Measurements from ENCODE around the gene DCUN1D2. TPM values are rescaled to one million over a fixed set of nuclear protein-coding genes. Genes with fewer than 3 reads are reported as not detected.

The DCUN1D2 gene
- 10 to 100 TPM; 10.1 to 53.4 (median 26.5) TPM for total RNA-seq

DNA sequence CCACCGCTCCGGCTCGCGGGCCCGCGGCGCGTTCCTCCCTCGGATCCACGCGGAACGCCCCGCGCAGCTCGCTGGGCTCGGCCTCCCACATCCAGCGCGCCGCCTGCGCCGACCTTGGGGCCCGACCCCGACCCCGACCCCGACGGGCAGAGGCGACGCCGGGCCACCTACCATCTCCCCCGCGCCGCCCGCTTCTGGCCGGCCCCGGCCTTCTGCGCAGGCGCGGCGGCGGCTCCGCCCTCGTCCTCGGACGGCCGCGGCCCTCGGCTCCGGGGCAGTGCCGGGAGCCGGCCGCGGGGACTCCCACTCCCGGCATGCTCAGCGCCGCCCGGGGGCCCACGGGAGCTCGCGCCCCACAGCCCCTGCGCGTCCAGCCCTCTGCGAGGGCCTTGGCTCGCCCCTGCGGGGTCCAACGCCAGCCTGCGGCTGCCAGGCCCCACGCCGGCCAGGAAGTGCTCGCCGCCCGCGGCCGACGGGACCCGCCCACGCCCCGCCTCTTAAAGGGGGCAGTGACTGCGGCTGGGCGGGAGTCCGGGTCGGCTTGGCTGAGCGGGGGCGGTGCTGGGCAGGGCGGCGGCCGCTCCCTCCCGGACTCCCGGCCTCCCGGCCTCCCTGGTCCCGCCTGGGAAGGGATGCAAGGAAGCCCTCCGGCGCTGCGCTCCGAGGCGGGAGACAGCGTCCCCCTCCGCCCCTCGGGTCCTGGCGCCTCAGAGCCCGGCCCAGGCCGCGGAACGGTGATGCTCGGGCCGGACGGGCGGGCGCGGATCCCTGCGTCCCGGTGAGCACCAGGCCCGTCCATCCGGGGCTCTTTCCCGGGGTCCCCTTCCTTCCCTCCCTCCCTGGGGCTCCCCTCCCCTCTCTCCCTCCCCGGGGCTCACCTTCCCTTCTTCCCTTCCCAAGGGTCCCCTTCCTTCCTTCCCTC lies at the start of gene DCUN1D2:
Gene DCUN1D2, minus strand, starts transcription at position 216 of the 922 bp plus-strand sequence. Its CDS starts 42 bp downstream, at position 174.
- TF ChIP-seq, protein P1, sequence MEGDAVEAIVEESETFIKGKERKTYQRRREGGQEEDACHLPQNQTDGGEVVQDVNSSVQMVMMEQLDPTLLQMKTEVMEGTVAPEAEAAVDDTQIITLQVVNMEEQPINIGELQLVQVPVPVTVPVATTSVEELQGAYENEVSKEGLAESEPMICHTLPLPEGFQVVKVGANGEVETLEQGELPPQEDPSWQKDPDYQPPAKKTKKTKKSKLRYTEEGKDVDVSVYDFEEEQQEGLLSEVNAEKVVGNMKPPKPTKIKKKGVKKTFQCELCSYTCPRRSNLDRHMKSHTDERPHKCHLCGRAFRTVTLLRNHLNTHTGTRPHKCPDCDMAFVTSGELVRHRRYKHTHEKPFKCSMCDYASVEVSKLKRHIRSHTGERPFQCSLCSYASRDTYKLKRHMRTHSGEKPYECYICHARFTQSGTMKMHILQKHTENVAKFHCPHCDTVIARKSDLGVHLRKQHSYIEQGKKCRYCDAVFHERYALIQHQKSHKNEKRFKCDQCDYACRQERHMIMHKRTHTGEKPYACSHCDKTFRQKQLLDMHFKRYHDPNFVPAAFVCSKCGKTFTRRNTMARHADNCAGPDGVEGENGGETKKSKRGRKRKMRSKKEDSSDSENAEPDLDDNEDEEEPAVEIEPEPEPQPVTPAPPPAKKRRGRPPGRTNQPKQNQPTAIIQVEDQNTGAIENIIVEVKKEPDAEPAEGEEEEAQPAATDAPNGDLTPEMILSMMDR (IDR thresholded peaks at IDR 0.05), result peak in 3 of 6 experiments; percentile 4 to 17 (median 5)
- peak; percentile 57 to 79 for TF ChIP-seq POLR2AphosphoS5 (IDR thresholded peaks at IDR 0.05)
- peak in 3 of 4 donors; percentile 46 to 91 (median 77) for TF ChIP-seq POLR2A (IDR thresholded peaks at IDR 0.05)
- no peak for TF ChIP-seq EP300 (IDR thresholded peaks at IDR 0.05)
- WGBS, 2 donors, result 0 to 1% methylated on average over 16 to 47 of the region's 115 CpGs
- peak; percentile 94 to 98 for DNase-seq
- H3K27me3 ChIP-seq, result no peaks in the 10 kb centered on the region
- H3K36me3 ChIP-seq, result peaks cover 0 to 11% (median 7%) of the 10 kb centered on the region in 4 donors
- H3K4me3 ChIP-seq, result peak within 1 kb of the TSS; percentile 76 to 97 (median 92)
- H3K4me1 ChIP-seq, result peaks cover 33 to 66% (median 41%) of the 10 kb centered on the region in 4 donors
- ATAC-seq (ENCODE audit: low FRiP score in 2 of 2), result peak; percentile 97
- peak within 1 kb of the TSS; percentile 86 to 96 (median 87) for H3K27ac ChIP-seq
- H3K9me3 ChIP-seq, result no peaks in the 10 kb centered on the region

DNA sequence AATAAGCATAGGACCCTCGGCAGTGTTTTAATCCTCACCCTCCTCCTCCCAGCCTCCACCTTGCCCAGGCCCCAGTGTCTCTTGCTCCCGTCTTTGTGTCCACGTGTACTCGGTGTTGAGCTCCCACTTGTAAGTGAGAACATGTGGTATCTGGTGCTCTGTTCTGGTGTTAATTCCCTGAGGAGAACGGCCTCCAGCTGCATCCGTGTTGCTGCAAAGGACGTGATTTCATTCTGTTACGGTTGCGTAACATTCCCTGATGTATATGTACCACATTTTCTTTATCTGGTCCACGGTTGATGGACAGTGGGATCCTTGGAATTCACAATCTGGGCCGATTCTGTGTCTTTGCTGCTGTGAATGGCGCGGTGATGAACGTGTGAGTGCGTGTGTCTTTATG lies 49.3 kb upstream of the DCUN1D2 start:
- TF ChIP-seq EP300 (IDR thresholded peaks at IDR 0.05), result no peak
- TF ChIP-seq POLR2A (IDR thresholded peaks at IDR 0.05), result no peak
- TF ChIP-seq, protein P1 (IDR thresholded peaks at IDR 0.05), result no peak
- TF ChIP-seq POLR2AphosphoS5 (IDR thresholded peaks at IDR 0.05), result no peak
- Histone ChIP-seq H3K4me3 (no peak overlapping the region), H3K36me3 (peaks cover 6 to 58% (median 26%) of the 10 kb centered on the region in 4 donors), H3K27me3 (no peaks in the 10 kb centered on the region), H3K27ac (no peak overlapping the region), H3K9me3 (peaks cover 0 to 6% (median 0%) of the 10 kb centered on the region in 4 donors), H3K4me1 (peaks cover 0 to under 1% (median 0%) of the 10 kb centered on the region in 4 donors)
- ATAC-seq (ENCODE audit: low FRiP score in 2 of 2) (no peak), DNase-seq (no peak)
- 89 to 95% methylated on average over 15 of the region's 15 CpGs for WGBS, 2 donors

DNA sequence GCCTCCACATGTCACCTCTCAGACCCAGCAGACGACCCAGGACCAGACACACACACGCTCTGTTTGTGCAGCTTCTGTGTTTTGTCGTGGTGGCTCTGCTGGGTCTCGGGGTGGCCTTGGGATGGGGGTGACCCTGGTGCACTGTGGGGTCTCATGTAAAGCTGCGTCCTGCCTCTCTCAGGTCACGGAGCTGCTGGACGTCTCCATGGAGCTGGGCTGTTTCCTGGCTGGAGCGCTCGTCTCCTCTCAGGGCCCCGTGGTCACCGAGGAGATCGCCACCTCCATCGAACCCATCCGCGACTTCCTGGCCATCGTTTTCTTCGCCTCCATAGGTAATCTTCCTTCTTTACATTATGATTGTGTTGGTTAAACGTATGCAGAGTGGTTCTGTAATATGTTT lies 48.7 kb upstream of the DCUN1D2 start:
- Histone ChIP-seq H3K4me3 (no peak overlapping the region), H3K4me1 (no peaks in the 10 kb centered on the region), H3K36me3 (peaks cover 5 to 58% (median 23%) of the 10 kb centered on the region in 4 donors), H3K27ac (no peak overlapping the region), H3K27me3 (no peaks in the 10 kb centered on the region), H3K9me3 (peaks cover 0 to 6% (median 0%) of the 10 kb centered on the region in 4 donors)
- ATAC-seq (ENCODE audit: low FRiP score in 2 of 2), result no peak
- DNase-seq, result no peak
- WGBS, 2 donors, result 92% methylated on average over 15 to 18 of the region's 18 CpGs
- no peak for TF ChIP-seq POLR2AphosphoS5 (IDR thresholded peaks at IDR 0.05)
- no peak for TF ChIP-seq EP300 (IDR thresholded peaks at IDR 0.05)
- TF ChIP-seq, protein P1 (IDR thresholded peaks at IDR 0.05), result no peak
- TF ChIP-seq POLR2A (IDR thresholded peaks at IDR 0.05), result no peak

DNA sequence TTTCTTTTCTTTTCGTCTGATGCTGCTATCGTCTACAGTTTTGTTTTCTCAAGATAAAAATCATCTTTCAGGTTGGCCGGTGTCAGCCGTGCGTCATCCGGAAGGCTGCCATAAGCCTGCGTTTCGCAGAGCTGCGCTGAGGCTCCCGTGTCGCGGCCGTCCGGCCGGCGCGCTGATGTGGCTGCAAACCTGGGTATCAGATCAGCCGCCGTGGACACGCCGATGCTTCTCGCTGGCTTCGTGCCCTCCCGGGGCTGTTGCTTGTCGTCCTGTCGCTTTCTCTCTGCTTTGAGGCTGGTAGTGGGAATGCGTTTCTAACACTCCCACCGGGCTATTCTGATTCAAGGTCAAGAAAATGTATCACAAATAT lies 48.2 kb upstream of the DCUN1D2 start:
- no peak for TF ChIP-seq POLR2A (IDR thresholded peaks at IDR 0.05)
- no peak for TF ChIP-seq EP300 (IDR thresholded peaks at IDR 0.05)
- no peaks in the 10 kb centered on the region for H3K4me1 ChIP-seq
- H3K36me3 ChIP-seq, result peaks cover 3 to 59% (median 22%) of the 10 kb centered on the region in 4 donors
- ATAC-seq (ENCODE audit: low FRiP score in 2 of 2), result no peak
- H3K27me3 ChIP-seq, result no peaks in the 10 kb centered on the region
- H3K27ac ChIP-seq, result no peak overlapping the region
- DNase-seq, result no peak
- WGBS, 2 donors, result 91 to 96% methylated on average over 23 to 28 of the region's 28 CpGs
- H3K9me3 ChIP-seq, result peaks cover 0 to 6% (median 0%) of the 10 kb centered on the region in 4 donors
- no peak overlapping the region for H3K4me3 ChIP-seq

DNA sequence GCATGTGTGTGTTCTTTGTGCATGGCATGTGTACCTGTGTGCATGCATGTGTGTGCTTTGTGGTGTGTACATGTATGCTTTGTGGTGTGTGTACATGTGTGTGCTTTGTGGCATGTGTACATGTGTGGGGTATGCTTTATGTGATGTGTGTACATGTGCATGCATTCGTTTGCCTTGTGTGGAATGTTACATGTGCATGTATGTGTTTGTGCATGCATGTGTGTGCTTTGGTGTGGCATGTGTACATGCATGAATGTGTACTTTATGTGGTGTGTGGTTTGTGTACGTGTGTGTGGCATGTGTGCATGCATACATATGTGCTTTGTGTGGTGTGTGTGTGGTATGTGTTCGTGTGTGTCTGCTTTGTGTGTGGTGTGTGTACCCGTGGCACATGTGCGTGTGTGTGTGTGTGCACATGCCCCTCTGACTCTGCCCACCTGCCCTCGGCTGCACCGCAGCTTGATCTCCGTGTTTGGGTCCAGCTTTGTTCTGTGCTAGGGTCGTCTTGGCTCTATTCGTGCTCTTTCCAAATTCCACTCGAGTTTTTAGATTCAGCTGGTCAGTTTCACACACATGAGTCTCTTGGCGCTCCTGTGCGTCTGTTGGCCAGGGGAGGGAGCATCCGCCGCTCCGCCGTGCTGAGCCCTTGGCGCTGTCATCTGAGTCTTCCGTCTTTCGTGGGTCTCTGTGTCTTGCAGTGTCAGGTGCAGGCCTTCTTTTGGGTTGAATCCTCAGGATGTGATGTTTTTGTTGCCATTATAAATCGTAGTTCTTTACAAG lies 47.6 kb upstream of the DCUN1D2 start:
- 92 to 97% methylated on average over 20 to 21 of the region's 21 CpGs for WGBS, 2 donors
- Histone ChIP-seq H3K4me1 (no peaks in the 10 kb centered on the region), H3K27me3 (no peaks in the 10 kb centered on the region), H3K4me3 (no peak overlapping the region), H3K9me3 (peaks cover 0 to 6% (median 0%) of the 10 kb centered on the region in 4 donors), H3K27ac (no peak overlapping the region), H3K36me3 (peaks cover 3 to 59% (median 24%) of the 10 kb centered on the region in 4 donors)
- TF ChIP-seq POLR2A (IDR thresholded peaks at IDR 0.05), result no peak
- no peak for TF ChIP-seq POLR2AphosphoS5 (IDR thresholded peaks at IDR 0.05)
- TF ChIP-seq, protein P1 (IDR thresholded peaks at IDR 0.05), result no peak
- TF ChIP-seq EP300 (IDR thresholded peaks at IDR 0.05), result no peak
- ATAC-seq (ENCODE audit: low FRiP score in 2 of 2) (peak; percentile 10 to 26), DNase-seq (no peak)

Data from upper lobe of left lung (tissue), 6 donors.